ENCODE results near the gene TMEM200C.

- TF ChIP-seq CTCF (IDR thresholded peaks at IDR 0.05) (no peak), EZH2 (IDR thresholded peaks at IDR 0.05; ENCODE audit: borderline replicate concordance, insufficient read depth, low read depth, low read length, poor library complexity, severe bottlenecking) (no peak)
Observed at GRCh38 chr18:5872886-5873285, 22.4 kb downstream of the TMEM200C start.
